Omental fat pad (tissue), 4 donors: ENCODE results near the gene PFDN5. TPM values are rescaled to one million over a fixed set of nuclear protein-coding genes. Genes with fewer than 3 reads are reported as not detected.

Experiments
- ATAC-seq: fragments of 150-250 bp; one replicate; pipeline ENCODE4 v1.9.1; 2016; ENCODE audit warnings: mild to moderate bottlenecking, moderate library complexity; ENCODE audit not compliant: low FRiP score
- DNase-seq: peaks from one replicate; pipeline ENCODE4 v3.0.0-alpha.2; 2019; ENCODE audit warnings: low spot score
- CTCF ChIP-seq, 3 donors: fragments of 450-650 bp; IDR thresholded peaks; one replicate each; pipeline ENCODE4 v1.5.1; 2016 to 2017; ENCODE audit warnings: antibody characterized with exemption in 3 of 3, mild to moderate bottlenecking in 3 of 3, moderate library complexity in 2 of 3
- total RNA-seq, 4 donors: library from RNA; depleted of rRNA; stranded (reverse); fragments of >200 nt; gene quantifications; one replicate each; pipeline ENCODE4 v1.1.0, GENCODE V29; 2016

The PFDN5 gene
- total RNA-seq, 4 donors from 2014 or later, result 527 to 674 (median 592) TPM

GRCh38 chr12:53274445-53274844, 20.9 kb upstream of the PFDN5 start:
- no peak for DNase-seq
- TF ChIP-seq CTCF (IDR thresholded peaks at IDR 0.05), result no peak
- ATAC-seq, result no peak

- ATAC-seq, result no peak
- no peak for TF ChIP-seq CTCF (IDR thresholded peaks at IDR 0.05)
Measured at GRCh38 chr12:53276511-53276910, 18.8 kb upstream of the PFDN5 start.

GRCh38 chr12:53277981-53278380, 17.4 kb upstream of the PFDN5 start:
- DNase-seq, result no peak
- TF ChIP-seq CTCF (IDR thresholded peaks at IDR 0.05), result no peak
- ATAC-seq, result no peak

More at GRCh38 chr12:53276511-53276910, 18.8 kb upstream of the PFDN5 start:
- no peak for DNase-seq

GRCh38 chr12:53279283-53279869, 16.0 kb upstream of the PFDN5 start:
- DNase-seq, result no peak
- TF ChIP-seq CTCF (IDR thresholded peaks at IDR 0.05), result no peak
- ATAC-seq, result no peak

GRCh38 chr12:53279888-53280498, 15.3 kb upstream of the PFDN5 start:
- TF ChIP-seq CTCF (IDR thresholded peaks at IDR 0.05), result no peak
- ATAC-seq, result no peak
- DNase-seq, result no peak

GRCh38 chr12:53286448-53286847, 8.9 kb upstream of the PFDN5 start:
- DNase-seq (no peak), ATAC-seq (no peak)
- no peak for TF ChIP-seq CTCF (IDR thresholded peaks at IDR 0.05)

- peak; percentile 41 for DNase-seq
Measured at GRCh38 chr12:53287741-53288216, 7.6 kb upstream of the PFDN5 start.

More at GRCh38 chr12:53287741-53288216, 7.6 kb upstream of the PFDN5 start:
- no peak for TF ChIP-seq CTCF (IDR thresholded peaks at IDR 0.05)
- peak; percentile 62 for ATAC-seq
